Keratinocyte (primary cell): ENCODE measurements around the gene ANKS1B. TPM values are rescaled to one million over a fixed set of nuclear protein-coding genes. Genes with fewer than 3 reads are reported as not detected.

Experiments
- DNase-seq: peaks from one replicate; pipeline ENCODE4 v3.0.0-alpha.2; 2011; ENCODE audit warnings: low read depth, missing footprints, low spot score
- FAIRE-seq: peaks from 2 replicates; lab custom pipeline; 2011; peaks lifted over from hg19 to GRCh38; lab: Jason Lieb, UNC
- H2AFZ ChIP-seq: 2 replicates; pipeline ENCODE4 v1.6.0; 2012; ENCODE audit warnings: low read length, control low read depth, inconsistent platforms; ENCODE audit not compliant: control insufficient read depth
- H3K27ac ChIP-seq: 2 replicates; pipeline ENCODE4 v1.5.1; 2011; ENCODE audit warnings: low read length; ENCODE audit not compliant: control insufficient read depth, insufficient read depth
- H3K27me3 ChIP-seq: 3 replicates; pipeline ENCODE4 v1.6.0; 2011; ENCODE audit warnings: low read length; ENCODE audit not compliant: control insufficient read depth, insufficient read depth; ENCODE audit errors: extremely low read depth
- H3K36me3 ChIP-seq, 2 experiments: 2 replicates in 1 of 2; 3 replicates in 1 of 2; pipeline ENCODE4 v1.5.1; 2011; ENCODE audit warnings: low read length in 2 of 2, mild to moderate bottlenecking in 1 of 2; ENCODE audit not compliant: control insufficient read depth in 2 of 2, insufficient read depth in 2 of 2; ENCODE audit errors: extremely low read depth in 1 of 2
- H3K4me1 ChIP-seq: 3 replicates; pipeline ENCODE4 v1.5.1; 2011; ENCODE audit warnings: low read length; ENCODE audit not compliant: control insufficient read depth, insufficient read depth; ENCODE audit errors: extremely low read depth
- H3K4me2 ChIP-seq: 3 replicates; pipeline ENCODE4 v1.6.0; 2011; ENCODE audit warnings: low read depth, low read length; ENCODE audit not compliant: control insufficient read depth, insufficient read depth; ENCODE audit errors: extremely low read depth
- H3K4me3 ChIP-seq, 3 experiments: fragments of 200-600 bp in 1 of 3; sonication (generic) in 1 of 3; 2 replicates in 2 of 3; 3 replicates in 1 of 3; pipeline ENCODE4 v1.5.1; 2011 to 2016; ENCODE audit warnings: low read length in 3 of 3, mild to moderate bottlenecking in 3 of 3, control low read depth in 2 of 3, inconsistent platforms in 1 of 3, low read depth in 1 of 3, mixed read lengths in 1 of 3, mixed run types in 1 of 3, moderate library complexity in 1 of 3; ENCODE audit not compliant: control insufficient read depth in 2 of 3, insufficient read depth in 2 of 3; ENCODE audit errors: extremely low read depth in 1 of 3
- H3K79me2 ChIP-seq: 2 replicates; pipeline ENCODE4 v1.6.0; 2012; ENCODE audit warnings: low read length; ENCODE audit not compliant: control insufficient read depth, insufficient read depth
- H3K9ac ChIP-seq: 3 replicates; pipeline ENCODE4 v1.6.0; 2011; ENCODE audit warnings: low read length; ENCODE audit not compliant: control insufficient read depth, insufficient read depth; ENCODE audit errors: extremely low read depth
- H3K9me1 ChIP-seq: 3 replicates; pipeline ENCODE4 v1.6.0; 2011; ENCODE audit warnings: low read length; ENCODE audit not compliant: control insufficient read depth, insufficient read depth; ENCODE audit errors: extremely low read depth
- H3K9me3 ChIP-seq: 2 replicates; pipeline ENCODE4 v1.5.1; 2012; ENCODE audit warnings: low read depth, low read length; ENCODE audit not compliant: control insufficient read depth
- H4K20me1 ChIP-seq: 3 replicates; pipeline ENCODE4 v1.6.0; 2011; ENCODE audit warnings: low read length; ENCODE audit not compliant: control insufficient read depth, insufficient read depth; ENCODE audit errors: extremely low read depth
- CTCF ChIP-seq, 3 experiments: IDR thresholded peaks in 1 of 3; conservative IDR thresholded peaks in 1 of 3; optimal IDR thresholded peaks in 1 of 3; 2 replicates in 2 of 3; 3 replicates in 1 of 3; pipeline versions ENCODE3 to v1.5.1; 2011; ENCODE audit warnings: low read length in 3 of 3, mild to moderate bottlenecking in 3 of 3, moderate library complexity in 2 of 3, control low read depth in 1 of 3, inconsistent platforms in 1 of 3; ENCODE audit not compliant: insufficient read depth in 2 of 3; ENCODE audit errors: extremely low read depth in 1 of 3
- EZH2 ChIP-seq: IDR thresholded peaks from one replicate; pipeline ENCODE4 v1.6.1; 2012; ENCODE audit warnings: inconsistent platforms, mild to moderate bottlenecking, low read length, moderate library complexity
- dilution Hi-C: fragments of 300-500 bp; cut with MboI; formaldehyde crosslinking; loops from one replicate; pipeline ENCODE4 v1.7.0; 2020; ENCODE audit warnings: low sequenced_read_pairs; ENCODE audit not compliant: extremely low pct_ligation_motif_present
- polyA plus RNA-seq, 5 experiments: library from polyadenylated mRNA; depleted of rRNA in 3 of 5; stranded (reverse) in 3 of 5; stranded (forward) in 1 of 5; unstranded in 1 of 5; fragments of >200 nt; gene quantifications; 1 replicate in 1 of 5; 2 replicates in 3 of 5; 3 replicates in 1 of 5; pipeline versions ENCODE4 v1.2.1 to v1.2.3, GENCODE V29; 2011 to 2012; ENCODE audit warnings: missing spikeins in 2 of 5, low read depth in 1 of 5, low replicate concordance in 1 of 5

Gene ANKS1B
- polyA plus RNA-seq, 1 donor (not counting 4 experiments of a cell fraction or from before 2014, with no cell fraction given), result not detected

- Histone ChIP-seq H3K9me3 (no peaks in the 10 kb centered on the region), H2AFZ (no peak overlapping the region), H3K4me2 (no peak overlapping the region), H3K4me3 (no peak overlapping the region), H3K9me1 (no peaks in the 10 kb centered on the region), H3K9ac (no peak overlapping the region), H3K4me1 (no peaks in the 10 kb centered on the region), H3K79me2 (no peaks in the 10 kb centered on the region), H3K27ac (no peak overlapping the region), H4K20me1 (no peaks in the 10 kb centered on the region), H3K36me3 (no peaks in the 10 kb centered on the region), H3K27me3 (no peaks in the 10 kb centered on the region)
- no peak for DNase-seq
- dilution Hi-C loops, result no loop called here
- no peak for FAIRE-seq
- no peak for TF ChIP-seq CTCF (optimal IDR thresholded peaks at IDR 0.05 in 1 of 3, IDR thresholded peaks at IDR 0.05 in 1 of 3, conservative IDR thresholded peaks at IDR 0.05 in 1 of 3; ENCODE audit: extremely low read depth in 1 of 3, insufficient read depth in 2 of 3, low read length in 3 of 3)
- no peak for TF ChIP-seq EZH2
These were observed 789.3 kb downstream of the ANKS1B start for GRCh38 chr12:99195474-99195873.

GRCh38 chr12:99192489-99192888 lies 792.2 kb downstream of the ANKS1B start:
- no peak for TF ChIP-seq CTCF (optimal IDR thresholded peaks at IDR 0.05 in 1 of 3, IDR thresholded peaks at IDR 0.05 in 1 of 3, conservative IDR thresholded peaks at IDR 0.05 in 1 of 3; ENCODE audit: extremely low read depth in 1 of 3, insufficient read depth in 2 of 3, low read length in 3 of 3)
- H3K4me3 ChIP-seq, result no peak overlapping the region
- no peaks in the 10 kb centered on the region for H3K27me3 ChIP-seq
- no peak overlapping the region for H3K27ac ChIP-seq
- no peaks in the 10 kb centered on the region for H3K9me3 ChIP-seq
- H3K9ac ChIP-seq, result no peak overlapping the region
- H3K79me2 ChIP-seq, result no peaks in the 10 kb centered on the region
- no peaks in the 10 kb centered on the region for H3K9me1 ChIP-seq
- no peak overlapping the region for H3K4me2 ChIP-seq
- dilution Hi-C loops, result no loop called here
- no peak for DNase-seq
- no peaks in the 10 kb centered on the region for H4K20me1 ChIP-seq
- no peak overlapping the region for H2AFZ ChIP-seq
- FAIRE-seq, result no peak
- H3K36me3 ChIP-seq, result no peaks in the 10 kb centered on the region
- H3K4me1 ChIP-seq, result no peaks in the 10 kb centered on the region
